Skin epidermis (tissue), 12 donors: ENCODE measurements around the gene NT5DC2.
A peak's percentile ranks its signal among the peaks of the same experiment; 100 is the strongest.

ENCODE experiments used
- H3K27ac ChIP-seq, 21 experiments: fragments of 200-600 bp; sonication (generic) in 11 of 21; one replicate each; pipeline ENCODE4 v1.5.0; 2020; ENCODE audit warnings: mild to moderate bottlenecking in 3 of 21, inconsistent platforms in 2 of 21, moderate library complexity in 2 of 21
- H3K4me3 ChIP-seq, 7 experiments: fragments of 200-600 bp; sonication (generic) in 2 of 7; one replicate each; pipeline ENCODE4 v1.5.0; 2020; ENCODE audit warnings: inconsistent platforms in 2 of 7, mild to moderate bottlenecking in 2 of 7, moderate library complexity in 1 of 7

NT5DC2 gene

DNA sequence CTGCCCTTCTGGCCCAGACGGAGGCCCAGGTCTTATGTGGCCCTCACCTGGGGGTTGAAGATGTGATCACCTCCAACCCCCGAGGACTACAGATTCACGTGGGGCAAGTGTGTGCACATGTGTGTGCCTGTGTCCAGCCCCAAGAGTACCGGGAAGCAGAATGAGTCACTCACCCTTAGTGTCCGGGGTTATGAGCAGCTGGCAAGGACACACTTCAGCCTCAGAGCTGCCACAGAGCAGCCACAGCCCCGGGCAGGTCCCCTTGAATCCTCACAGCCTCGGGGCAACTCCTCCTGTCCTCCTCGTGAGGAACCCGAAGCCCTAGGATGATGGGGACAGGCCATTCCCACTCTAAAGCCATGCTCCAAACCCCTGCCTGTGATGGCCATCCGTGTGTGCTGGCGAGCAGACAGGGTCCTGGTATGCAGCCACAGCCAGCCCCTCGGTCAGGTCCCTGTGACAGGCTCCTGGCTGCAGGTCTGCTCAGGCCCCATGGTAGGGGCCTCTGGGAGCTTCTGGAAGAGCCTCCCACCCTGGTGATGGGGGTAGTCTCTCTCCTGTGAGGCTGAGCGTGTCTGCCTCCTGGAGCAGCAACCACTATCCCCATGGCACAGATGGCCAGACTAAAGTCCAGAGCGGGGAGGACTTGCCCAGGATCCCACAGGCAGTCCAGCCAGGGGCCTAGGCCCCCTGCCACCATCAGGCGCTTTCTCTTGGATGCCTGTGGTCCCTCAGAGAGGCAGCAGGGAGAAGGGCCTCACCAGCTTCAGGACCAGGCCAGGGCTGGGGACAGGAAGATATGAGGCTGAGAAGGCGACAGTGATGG is 37.7 kb downstream of the NT5DC2 start:
- Histone ChIP-seq H3K4me3 (peak overlapping the region in 6 of 7 experiments; percentile 12 to 35 (median 19)), H3K27ac (peak overlapping the region in 20 of 21 experiments; percentile 14 to 88 (median 76))

DNA sequence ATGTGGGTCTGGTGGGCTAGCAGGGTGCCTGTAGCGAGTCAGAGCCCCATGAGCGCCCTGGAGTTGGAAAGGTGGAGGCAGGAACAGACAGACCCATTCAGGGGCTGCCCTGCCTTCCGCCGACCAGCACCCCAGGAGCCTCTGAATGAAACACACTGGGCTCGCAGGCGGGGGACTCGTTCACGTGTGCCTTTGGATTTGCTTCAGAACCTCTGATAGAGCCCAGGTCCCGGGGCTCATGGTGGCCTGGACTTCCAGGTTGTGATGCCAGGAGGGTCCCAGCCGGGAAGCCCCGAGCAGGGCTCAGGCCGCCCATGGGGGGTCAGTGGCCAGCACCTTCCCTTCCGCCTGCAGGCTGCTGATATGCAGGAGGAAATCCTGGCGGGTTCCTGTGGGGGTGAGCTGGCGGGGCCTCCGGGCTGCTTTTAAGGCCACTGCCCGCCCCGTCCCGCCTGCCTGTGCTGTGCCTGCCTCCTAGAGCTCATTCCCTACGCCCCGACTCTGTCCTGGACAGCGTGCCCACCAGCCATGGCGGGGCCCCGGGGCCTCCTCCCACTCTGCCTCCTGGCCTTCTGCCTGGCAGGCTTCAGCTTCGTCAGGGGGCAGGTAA is 38.7 kb downstream of the NT5DC2 start, which contains the start of gene STAB1:
STAB1 (plus strand) TSS at position 453 of the 610 bp plus-strand sequence; CDS start at position 529, 76 bp downstream.
- Histone ChIP-seq H3K4me3 (peak within 1 kb of the TSS; percentile 4 to 35 (median 17)), H3K27ac (peak within 1 kb of the TSS in 20 of 21 experiments; percentile 14 to 88 (median 76))

GRCh38 chr3:52494445-52494844 is 39.2 kb downstream of the NT5DC2 start:
- H3K4me3 ChIP-seq: peak overlapping the region in 1 of 7 experiments; percentile 21
- peak overlapping the region in 15 of 21 experiments; percentile 13 to 88 (median 78) for H3K27ac ChIP-seq

DNA sequence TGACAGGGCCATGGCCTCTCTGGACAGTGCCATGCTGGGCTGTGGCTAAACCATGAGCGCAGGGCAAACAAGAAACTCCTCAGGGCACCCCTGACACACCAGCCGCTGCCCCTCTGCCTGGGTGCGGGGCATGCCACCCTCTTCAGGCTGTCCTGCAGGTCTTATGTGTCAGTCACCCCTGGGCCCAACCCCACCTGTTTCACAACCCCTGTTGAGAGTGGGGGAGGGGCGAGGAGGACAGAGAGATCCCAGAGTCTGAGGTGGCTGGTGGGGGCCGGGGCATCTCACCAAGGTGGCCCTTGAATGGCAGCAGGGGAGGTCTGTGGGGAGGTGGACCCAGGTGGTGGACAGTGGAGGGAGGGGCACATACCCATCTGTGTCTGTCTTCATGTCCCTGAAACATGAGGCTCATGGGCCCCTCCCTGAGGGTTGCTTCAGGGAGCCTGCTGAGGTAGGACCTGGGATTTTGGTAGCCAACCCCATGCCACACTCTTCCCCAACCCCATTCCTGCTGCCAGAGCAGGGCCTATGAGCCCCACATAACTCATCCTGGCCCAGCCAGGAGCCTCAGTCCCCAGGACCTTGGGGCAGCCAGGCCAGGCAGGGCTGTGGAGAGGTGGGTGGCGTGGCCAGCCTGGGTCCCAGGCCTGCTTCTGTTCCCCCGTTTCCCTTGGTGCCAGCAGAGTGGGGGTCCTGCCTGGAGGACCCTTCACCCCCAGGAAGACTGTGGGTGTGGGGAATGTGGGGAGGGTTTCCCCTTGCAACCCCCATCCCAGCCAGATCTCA is 40.2 kb downstream of the NT5DC2 start:
- Histone ChIP-seq H3K4me3 (no peak overlapping the region), H3K27ac (peak overlapping the region in 3 of 21 experiments; percentile 8 to 84 (median 23))

DNA sequence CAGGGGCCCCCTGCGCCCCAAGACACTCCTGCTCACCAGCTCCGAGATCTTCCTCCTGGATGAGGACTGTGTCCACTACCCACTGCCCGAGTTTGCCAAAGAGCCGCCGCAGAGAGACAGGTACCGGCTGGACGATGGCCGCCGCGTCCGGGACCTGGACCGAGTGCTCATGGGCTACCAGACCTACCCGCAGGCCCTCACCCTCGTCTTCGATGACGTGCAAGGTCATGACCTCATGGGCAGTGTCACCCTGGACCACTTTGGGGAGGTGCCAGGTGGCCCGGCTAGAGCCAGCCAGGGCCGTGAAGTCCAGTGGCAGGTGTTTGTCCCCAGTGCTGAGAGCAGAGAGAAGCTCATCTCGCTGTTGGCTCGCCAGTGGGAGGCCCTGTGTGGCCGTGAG is 41.6 kb downstream of the NT5DC2 start:
- Histone ChIP-seq H3K27ac (no peak overlapping the region), H3K4me3 (no peak overlapping the region)

- Histone ChIP-seq H3K4me3 (no peak overlapping the region), H3K27ac (peak overlapping the region in 13 of 21 experiments; percentile 12 to 78 (median 46))
Measured at GRCh38 chr3:52490939-52491526, 42.6 kb downstream of the NT5DC2 start.

DNA sequence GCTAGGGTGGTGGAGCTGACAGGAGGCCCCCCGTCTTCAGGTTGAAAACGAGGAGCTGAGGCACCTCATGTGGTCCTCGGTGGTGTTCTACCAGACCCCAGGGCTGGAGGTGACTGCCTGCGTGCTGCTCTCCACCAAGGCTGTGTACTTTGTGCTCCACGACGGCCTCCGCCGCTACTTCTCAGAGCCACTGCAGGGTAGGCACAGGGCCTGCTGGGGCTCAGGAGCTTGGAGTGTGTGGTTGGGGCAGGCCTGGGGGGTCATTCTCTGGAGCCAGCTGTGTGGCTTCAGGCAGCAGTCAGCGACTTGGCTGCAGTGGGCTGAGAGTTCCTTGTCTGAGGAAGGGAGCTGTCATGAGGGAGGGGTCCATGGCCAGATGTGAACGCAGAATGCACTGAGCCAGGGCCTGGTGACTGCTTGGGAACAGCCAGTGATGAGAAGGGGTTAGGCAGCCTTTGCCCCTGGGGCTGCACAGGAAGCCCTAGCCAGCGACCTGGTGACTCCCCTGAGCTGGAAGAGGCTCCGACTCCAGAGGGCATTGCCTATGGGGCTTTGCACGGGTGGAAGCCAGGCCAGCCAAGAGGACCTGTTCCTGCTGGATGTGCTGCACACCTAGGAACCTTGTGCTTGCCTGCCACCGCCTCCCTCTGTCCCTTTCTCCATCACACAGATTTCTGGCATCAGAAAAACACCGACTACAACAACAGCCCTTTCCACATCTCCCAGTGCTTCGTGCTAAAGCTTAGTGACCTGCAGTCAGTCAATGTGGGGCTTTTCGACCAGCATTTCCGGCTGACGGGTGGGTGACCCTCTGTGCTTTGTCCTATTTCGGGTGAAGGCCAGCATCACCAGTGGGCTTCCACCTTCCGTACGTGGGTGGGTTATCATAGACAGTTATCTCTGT is 43.4 kb downstream of the NT5DC2 start:
- peak overlapping the region in 12 of 21 experiments; percentile 2 to 78 (median 27) for H3K27ac ChIP-seq
- H3K4me3 ChIP-seq: no peak overlapping the region

GRCh38 chr3:52489453-52489852 is 44.2 kb downstream of the NT5DC2 start:
- Histone ChIP-seq H3K4me3 (no peak overlapping the region), H3K27ac (peak overlapping the region in 5 of 21 experiments; percentile 2 to 78 (median 36))

GRCh38 chr3:52488746-52489145 is 44.9 kb downstream of the NT5DC2 start:
- H3K4me3 ChIP-seq: no peak overlapping the region
- H3K27ac ChIP-seq: no peak overlapping the region

GRCh38 chr3:52487788-52488691 is 45.6 kb downstream of the NT5DC2 start:
- no peak overlapping the region for H3K27ac ChIP-seq
- H3K4me3 ChIP-seq: no peak overlapping the region

- H3K27ac ChIP-seq: no peak overlapping the region
- H3K4me3 ChIP-seq: no peak overlapping the region
Measured at GRCh38 chr3:52487050-52487787, 46.4 kb downstream of the NT5DC2 start.

DNA sequence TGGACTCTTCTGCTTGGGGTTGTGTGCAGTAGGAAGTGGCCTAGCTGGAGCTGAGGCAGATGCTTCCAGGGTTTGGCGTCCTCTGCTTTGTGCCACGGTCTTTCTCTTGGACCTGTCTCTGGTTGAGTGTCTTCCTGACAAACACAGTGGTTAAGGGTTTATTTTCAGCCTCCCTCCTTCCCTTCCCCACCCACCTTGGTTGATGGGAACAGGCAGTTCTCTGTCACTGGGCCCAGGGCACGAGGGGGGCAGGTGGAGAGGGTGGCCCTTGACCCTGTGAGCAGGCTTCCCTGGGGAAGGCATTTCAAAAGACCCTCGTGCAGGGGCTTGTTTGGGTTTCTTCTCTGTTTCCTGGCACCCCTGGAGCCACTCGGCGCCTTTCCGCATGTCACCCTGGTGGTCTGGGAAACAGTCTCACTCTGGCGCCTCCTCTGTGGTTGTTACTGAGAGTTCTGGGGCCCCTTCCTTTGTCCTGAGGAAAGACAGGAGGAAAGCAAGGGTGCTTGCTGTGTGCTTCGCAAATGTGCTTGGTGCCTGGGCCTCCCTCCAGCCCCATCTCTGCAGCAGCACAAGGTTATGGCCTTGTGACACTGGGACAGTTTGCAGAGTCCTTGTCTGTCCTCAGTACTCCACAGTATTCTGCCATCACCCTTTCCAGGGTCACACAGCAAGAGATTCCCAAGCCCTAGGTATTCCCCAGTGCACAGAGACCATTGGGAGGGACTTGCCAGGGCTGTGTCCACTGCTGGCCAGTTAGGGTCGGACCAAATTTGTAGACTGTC is 48.8 kb downstream of the NT5DC2 start:
- Histone ChIP-seq H3K4me3 (no peak overlapping the region), H3K27ac (peak overlapping the region in 14 of 21 experiments; percentile 17 to 71 (median 55))

DNA sequence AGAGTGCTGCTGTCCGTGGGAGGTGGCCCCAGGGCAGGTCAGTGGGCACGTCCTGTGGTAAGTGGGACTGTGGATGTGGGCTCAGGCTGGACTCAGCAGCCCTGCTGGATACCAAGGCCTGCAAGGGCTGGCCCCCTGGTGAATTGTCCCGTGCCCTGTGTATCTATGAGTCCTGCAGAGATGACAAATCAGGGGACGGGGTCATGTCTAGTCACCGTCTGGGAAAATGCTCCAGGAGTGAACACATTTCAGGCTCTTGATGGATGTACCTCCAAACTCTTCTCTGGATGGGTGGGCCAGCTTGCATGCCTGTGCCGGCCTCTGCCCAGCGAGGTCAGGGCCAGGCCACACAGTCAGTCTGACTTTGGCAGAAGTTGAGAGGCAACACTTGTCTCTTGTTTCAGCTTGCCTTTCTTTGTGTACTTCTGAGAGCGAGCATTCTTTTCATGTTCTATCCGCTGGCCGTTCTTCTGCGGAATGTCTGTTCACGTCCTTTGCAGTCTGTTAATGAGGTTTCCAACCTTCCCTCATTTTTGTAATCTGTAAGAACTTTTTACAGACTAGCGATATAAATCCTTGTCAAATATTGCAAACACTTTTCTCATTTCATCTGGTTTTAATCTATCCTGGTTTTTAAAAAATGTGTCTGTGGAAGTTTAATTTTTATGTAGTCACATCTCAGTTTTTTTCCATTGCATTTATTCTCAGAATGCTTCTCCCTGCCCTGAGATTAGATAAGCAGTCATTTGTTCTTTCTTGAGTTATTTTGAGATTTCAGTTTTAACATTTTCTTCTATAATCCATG is 49.9 kb downstream of the NT5DC2 start:
- peak overlapping the region in 19 of 21 experiments; percentile 8 to 71 (median 50) for H3K27ac ChIP-seq
- no peak overlapping the region for H3K4me3 ChIP-seq

DNA sequence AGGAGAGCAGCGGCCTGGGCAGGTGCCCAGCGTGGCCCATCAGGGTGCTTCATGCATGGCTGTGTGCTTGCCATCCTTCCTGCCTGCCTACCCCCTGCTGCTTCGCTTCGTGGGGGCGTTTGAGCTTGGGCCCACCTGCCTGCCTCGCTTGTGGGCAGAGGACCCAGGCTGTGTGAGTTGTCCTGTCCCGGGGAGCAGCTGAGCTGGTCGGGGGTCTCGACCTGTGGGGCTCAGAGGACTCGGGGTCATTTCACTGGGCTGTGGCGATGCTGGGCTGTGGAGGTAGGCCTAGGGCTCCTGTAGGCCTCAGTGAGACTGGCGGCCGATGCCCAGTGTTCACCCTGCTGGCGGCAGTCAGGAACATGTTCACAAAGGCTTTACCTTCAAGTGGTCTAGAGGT is 50.6 kb downstream of the NT5DC2 start:
- Histone ChIP-seq H3K4me3 (no peak overlapping the region), H3K27ac (peak overlapping the region in 16 of 21 experiments; percentile 8 to 71 (median 38))

- Histone ChIP-seq H3K27ac (no peak overlapping the region), H3K4me3 (no peak overlapping the region)
Measured at GRCh38 chr3:52481819-52482521, 51.7 kb downstream of the NT5DC2 start.
